ENCODE measurements around the gene SLC6A18.
"Not testable (repeated sequence)": the region's sequence is repeated elsewhere in the genome, so short reads cannot be mapped to it uniquely, and the experiment has no call there.

Gene SLC6A18

DNA sequence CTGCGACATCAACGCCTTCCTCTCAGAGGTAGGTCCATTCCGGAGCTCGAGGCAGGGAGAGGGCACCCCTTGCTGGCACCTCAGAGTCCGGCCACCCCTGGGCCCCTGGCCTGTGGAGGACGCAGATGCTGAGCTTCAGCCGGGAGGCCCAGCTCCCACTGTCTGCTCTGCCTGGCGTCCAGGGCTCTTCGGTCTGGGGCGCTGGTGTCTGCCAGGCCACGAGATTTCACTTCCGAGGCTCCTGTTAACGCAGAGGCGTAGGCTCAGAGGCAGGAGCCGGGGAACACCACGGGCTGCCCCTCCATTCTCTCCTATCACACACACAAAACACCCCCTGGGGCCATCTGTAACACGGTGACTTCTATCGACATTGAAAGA lies 8.3 kb upstream of the SLC6A18 start:
- no peak for DNase-seq

DNA sequence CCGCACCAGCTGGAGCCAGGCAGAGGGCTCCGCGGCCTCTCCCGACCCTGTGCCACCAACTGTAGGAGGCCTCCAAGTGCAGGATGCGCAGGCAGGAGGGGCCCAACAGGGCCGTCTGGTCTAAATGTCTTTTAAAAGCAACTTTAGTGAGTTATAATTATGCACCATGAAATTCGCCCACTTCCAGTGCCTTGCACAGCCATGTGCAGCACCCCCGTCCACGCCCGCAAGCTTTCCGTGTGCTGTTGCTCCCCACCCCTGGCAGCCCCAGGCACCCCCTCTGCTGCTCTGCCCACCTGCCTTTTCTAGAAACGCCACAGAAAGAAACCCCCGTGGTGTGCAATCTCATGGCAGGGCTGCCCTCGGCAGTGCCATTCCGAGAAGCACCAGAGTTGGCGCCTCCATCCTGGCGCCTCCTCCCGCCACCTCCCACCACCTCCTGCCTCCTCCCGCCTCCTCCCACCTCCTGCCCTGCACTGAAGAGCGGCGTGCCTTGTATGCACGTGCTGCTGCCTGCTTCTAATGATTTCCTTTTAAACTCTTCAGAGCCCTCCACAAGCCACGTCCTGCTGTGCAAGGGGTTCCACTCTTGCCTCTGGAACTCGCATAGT lies 7.5 kb upstream of the SLC6A18 start:
- peak; percentile 19 for DNase-seq

DNA sequence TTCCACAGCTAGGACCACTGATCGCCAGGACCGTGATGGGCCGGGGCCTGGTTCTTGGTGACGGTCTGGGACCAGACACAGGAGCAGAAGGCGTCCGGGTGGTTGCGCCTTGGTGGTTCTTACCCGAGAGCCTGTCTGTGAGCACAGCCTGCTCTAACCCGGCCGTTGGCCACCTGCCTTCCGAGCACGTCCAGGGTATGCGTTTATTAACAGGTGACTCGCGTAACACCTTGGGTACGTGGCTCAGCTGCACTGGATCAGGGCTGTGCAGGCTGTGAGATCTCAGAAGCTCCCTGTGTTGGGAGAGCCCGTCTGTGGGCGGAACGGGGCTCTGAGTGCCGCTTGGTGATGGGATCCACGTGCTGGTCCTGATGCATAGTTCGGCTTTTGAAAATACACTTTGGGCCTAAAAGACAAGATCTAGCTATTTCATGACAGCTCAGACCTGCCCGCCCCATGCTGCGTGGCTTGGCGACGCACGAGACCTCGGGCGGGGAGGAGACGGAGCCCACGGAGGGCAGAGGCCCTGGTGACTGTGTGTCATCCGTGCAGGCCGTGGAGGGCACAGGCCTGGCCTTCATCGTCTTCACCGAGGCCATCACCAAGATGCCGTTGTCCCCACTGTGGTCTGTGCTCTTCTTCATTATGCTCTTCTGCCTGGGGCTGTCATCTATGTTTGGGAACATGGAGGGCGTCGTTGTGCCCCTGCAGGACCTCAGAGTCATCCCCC lies 6.7 kb upstream of the SLC6A18 start:
- DNase-seq: no peak

DNA sequence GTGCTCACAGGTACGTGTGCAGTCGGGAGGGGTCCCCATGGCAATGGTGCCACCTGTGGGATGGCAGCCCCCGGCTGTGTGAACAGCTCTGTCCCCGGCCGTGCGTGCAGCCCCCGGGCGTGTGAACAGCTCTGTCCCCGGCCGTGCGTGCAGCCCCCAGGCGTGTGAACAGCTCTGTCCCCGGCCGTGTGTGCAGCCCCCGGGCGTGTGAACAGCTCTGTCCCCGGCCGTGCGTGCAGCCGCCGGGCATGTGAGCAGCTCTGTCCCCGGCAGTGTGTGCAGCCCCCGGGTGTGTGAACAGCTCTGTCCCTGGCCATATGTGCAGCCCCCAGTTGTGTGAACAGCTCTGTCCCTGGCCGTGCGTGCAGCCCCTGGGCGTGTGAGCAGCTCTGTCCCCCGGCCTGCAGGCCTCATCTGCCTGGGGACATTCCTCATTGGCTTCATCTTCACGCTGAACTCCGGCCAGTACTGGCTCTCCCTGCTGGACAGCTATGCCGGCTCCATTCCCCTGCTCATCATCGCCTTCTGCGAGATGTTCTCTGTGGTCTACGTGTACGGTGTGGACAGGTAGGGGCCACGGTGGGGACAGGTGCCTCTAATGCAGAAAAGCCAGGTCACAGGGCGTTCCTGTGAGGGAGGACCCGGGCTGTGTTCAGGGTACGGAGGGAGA lies 5.9 kb upstream of the SLC6A18 start:
- no peak for DNase-seq

DNA sequence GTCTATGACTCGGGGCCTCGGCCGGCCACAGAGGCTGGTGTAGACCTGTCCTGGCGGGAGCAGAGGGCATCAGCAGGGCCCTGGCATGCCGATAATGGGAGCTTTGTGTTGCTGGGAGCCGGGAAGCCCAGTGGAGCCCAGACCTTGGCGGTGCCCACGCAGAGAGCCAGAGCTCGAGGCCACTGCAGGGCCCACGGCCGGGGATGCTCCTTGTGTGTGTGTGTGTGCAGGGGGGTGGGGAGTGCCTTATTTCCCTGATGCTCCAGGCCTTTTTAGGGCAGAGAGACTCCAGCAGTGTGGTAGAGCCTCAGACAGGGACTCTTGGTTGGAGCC lies 5.4 kb upstream of the SLC6A18 start:
- no peak for DNase-seq

DNA sequence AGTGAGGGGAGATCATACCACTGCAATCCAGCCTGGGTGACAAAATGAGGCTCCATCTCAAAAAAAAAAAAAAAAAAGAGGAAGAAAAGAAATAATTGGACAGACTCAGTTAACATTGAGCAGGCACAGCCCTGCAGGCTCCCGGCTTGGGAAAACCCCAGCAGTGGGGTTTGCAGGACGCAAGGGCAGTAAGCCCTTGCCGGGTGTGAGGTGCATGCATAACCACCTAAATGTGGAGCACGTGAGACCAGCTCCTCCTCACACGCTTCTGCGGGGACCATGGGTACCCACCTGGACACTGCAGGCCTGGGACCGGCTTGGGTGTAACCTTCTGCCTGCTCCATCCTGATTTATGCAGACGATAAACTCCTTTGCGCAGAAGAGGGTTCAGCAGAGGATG lies 4.8 kb upstream of the SLC6A18 start:
- DNase-seq: no peak

DNA sequence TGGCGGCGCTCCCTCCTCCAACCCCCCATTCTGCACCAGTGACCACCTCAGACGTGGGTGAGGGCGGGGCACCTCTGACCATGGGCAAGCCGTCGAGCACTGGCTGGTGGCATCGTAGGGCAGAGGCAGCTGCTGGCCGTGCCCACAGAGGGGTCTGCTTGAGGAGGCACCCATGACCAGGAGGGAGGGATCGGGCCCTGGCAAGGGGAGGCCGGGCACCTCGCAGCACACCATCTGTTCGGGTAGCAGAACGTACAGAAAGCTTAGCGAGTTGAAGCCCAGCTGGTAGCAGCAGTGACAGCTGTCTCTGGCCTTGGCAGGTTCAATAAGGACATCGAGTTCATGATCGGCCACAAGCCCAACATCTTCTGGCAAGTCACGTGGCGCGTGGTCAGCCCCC lies 4.3 kb upstream of the SLC6A18 start:
- no peak for DNase-seq

DNA sequence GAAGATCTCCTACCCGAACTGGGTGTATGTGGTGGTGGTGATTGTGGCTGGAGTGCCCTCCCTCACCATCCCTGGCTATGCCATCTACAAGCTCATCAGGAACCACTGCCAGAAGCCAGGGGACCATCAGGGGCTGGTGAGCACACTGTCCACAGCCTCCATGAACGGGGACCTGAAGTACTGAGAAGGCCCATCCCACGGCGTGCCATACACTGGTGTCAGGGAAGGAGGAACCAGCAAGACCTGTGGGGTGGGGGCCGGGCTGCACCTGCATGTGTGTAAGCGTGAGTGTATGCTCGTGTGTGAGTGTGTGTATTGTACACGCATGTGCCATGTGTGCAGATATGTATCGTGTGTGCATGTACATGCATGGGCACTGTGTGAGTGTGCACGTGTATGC lies 3.5 kb upstream of the SLC6A18 start:
- DNase-seq: no peak

DNA sequence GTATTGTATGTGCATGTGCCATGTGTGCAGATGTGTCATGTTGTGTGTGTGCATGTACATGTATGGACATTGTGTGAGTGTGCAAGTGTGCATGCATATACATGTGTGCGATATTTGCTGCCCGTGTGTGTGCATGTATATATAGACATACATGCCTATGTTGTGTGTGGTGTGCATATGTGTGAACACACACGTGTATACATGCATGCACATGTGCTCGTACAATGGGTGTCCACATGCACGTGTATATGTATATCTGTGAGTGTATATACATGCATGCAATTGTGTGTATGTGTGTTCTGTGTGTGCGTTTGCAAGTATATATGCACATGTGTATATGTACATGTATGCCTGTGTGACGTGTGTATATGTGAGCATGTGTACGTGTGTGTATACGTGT lies 3.0 kb upstream of the SLC6A18 start:
- no peak for DNase-seq

DNA sequence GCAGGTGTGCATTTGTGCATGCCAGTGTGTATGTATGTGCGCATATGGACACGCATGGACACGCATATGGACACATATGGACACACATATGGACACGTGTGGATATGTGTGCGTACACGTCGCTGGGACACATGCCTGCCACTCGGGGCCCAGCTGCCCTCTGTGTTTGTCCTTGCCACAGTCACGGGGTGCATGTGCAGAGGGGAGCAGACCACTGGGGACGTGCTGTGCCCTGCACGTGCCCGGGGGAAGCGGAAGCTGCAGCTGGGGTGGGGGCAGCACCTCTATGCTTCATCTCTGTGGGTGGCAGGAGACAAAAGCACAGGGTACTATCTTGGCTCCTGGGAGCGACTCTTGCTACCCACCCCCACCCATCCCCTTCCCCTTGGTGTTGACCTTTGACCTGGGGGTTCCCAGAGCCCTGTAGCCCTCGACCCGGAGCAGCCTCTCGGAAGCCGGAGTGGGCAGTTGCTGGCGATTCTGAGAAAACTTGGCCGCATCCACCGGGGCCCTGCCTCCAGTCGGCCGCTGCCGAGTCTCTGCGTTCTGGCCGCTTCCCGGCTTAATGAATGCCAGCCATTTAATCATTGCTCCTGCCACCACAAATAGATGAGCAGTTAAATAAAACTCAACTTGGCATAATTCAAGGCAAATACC lies 2.4 kb upstream of the SLC6A18 start:
- DNase-seq: no peak

DNA sequence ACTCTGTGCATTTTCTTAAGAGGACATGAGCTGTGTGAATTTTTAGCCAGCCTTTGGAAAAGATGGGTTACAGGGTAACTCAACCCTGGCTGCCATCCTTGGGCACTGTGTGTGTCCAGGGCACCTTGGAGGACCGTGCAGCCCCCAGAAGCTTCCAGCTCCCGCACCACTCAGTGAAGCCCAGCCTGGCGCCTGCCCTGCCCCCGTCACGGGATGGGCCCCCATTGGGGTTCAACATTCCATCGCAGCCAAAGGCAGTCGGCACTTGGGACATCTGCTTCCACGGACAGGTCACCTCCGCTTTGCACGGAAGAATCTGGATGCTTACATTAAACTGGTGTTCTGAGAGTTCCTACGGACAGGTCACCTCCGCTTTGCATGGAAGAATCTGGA lies 1.9 kb upstream of the SLC6A18 start:
- DNase-seq: no peak

DNA sequence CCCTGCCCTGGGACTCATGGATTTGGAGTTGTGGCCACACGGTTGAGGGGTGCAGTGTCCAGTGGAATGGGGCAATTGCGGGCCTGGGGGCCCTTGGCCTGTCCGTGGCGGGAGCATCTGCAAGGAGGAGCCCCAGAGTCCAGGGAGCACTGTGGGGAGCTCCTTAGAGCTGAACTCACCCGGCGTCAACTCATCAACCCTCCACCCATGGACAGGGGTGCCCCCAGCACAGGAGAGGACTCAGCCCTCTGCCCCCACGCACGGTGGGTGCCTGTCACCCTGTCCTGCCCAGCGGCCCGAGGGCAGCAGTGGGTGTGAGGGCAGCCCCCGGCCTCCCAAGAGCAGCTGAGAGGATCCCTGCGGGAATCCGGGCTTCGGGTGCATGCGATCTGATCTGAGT lies 550 bp upstream of the SLC6A18 start:
- DNase-seq: no peak

DNA sequence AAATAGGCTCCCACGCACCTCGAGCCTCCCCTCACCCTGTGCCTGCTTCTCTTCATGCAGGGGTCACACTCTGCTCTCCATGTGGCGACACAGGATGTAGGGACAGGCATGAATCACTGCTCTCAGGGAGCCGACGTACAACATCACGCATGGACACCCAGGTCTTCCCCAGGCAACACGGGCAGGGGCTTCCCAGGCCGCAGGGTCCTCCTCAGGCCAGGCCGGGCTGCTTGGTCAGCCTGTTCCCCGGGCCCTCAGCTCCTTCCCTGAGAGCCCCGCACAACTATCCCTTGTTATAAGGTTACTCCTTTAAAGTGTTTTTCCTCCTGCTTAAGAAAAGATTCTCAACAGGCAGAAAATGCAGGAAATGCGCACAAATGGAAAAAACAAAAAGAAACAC lies 1.1 kb downstream of the SLC6A18 start:
- DNase-seq: no peak

DNA sequence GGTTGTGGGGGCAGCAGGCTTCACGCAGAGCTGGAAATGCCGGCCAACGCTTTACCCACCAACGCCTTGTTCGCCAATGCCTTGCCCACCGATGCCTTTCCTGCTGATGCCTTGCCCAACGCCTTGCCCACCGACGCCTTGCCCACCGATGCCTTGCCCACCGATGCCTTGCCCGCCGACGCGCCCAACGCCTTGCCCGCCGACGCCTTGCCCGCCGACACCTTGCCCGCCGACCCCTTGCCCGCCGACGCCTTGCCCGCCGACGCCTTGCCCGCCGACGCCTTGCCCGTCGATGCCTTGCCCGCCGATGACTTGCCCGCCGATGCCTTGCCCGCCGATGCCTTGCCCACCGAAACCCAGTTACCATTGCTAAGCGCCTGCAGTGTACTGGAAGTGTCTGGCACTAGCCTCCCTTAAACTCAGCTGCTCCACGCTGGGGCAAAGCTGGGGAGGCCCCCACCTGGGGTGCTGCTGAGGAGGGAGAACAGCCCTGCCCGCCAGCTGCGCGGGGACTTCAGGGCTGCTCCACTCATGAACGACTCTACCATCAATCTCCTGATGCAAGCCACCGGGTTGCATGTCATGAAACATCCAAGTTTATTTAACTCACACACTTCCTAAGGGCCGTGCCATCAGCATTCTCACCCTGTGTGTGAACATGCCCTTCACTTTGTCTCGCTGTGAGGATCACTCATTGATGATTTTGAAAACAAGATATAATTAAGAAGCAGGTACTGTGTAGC lies 1.8 kb downstream of the SLC6A18 start:
- no peak for DNase-seq

DNA sequence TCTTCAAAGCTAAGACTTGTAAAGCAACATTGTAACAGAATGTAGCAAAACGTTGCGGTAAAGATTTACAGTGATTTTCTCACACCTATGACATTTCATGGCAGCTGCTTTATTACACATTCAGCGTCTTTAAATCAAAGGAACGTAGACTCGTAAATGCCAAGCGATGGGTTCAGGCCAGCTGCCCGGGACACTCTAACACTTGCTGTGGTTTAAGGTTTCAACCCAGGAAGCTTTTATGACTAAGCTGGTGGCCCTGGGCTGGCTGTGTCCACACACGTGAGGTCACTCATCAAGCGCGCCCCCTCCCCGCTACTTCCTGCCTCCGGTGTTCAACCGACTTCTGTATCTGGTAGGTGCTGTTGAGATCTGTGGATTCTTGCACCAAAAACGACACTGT lies 2.5 kb downstream of the SLC6A18 start:
- DNase-seq: no peak

DNA sequence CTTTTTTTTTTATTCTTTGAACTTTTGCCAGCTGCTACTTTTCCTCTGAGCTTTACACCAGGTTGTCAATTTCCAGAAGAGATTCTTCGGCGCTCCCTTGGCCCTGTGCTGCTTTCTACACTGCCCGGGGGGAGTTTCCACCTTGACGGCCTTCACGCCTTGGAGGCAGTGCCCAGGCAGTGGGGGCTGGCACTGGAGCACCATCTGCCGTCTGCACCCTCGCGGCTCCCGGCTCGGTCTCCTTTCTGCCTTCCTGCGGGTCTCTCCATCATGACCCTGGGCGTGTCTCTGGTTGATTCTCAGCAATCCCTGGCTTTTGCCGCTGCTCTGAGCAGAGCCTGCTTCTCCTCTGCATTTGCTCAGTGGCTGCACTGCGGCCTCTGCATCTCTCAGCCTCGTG lies 2.9 kb downstream of the SLC6A18 start:
- DNase-seq: no peak

DNA sequence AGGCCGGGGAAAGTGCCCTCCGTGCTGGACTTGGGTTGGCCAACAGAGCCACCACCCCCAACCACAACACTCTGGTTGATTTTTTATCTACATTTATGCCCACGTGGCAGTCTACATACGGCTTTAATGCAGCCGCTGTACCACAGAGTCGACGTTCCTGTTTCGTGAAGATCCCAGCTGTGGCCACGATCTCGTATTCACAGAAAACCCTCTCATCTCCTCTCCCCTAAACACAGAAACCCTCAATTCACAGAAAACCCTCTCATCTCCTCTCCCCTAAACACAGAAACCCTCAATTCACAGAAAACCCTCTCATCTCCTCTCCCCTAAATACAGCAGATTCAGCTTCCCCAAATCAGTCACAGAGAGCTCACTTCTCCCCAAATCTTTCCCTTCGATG lies 3.8 kb downstream of the SLC6A18 start:
- not testable (repeated sequence) for DNase-seq

DNA sequence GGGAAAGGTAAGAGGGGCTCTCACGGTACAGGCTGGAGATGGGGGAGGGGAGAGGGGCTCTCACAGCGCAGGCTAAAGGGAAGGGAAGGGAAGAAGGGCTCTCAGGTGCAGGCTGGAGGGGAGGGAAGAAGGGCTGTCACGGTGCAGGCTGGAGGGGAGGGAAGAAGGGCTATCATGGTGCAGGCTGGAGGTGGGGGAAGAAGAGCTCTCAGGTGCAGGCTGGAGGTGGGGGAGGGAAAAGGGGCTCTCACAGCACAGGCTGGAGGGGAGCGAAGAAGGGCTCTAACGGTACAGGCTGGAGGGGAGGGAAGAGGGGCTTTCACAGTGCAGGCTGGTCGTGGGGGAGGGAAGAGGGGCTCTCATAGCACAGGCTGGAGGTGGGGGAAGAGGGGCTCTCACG lies 4.6 kb downstream of the SLC6A18 start:
- DNase-seq: no peak

DNA sequence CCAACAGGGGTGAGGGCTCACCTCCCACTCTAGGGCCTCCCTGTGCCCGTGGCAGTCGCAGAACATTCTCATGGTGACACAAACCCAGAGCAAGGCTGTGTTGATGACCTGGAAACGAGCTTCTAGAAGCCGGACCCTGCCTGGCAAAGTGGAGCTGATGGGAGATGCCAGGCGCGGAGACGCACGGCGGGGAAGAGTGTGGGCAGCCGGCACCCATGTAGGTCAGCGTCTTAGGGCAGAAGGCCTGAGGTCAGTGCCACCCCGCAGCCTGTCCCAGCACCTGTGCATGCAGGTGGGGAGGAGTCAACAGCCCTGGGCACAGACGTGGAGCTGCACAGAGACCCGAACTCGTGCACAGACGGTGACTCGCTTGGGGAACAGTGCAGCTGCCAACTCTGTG lies 5.4 kb downstream of the SLC6A18 start:
- no peak for DNase-seq

DNA sequence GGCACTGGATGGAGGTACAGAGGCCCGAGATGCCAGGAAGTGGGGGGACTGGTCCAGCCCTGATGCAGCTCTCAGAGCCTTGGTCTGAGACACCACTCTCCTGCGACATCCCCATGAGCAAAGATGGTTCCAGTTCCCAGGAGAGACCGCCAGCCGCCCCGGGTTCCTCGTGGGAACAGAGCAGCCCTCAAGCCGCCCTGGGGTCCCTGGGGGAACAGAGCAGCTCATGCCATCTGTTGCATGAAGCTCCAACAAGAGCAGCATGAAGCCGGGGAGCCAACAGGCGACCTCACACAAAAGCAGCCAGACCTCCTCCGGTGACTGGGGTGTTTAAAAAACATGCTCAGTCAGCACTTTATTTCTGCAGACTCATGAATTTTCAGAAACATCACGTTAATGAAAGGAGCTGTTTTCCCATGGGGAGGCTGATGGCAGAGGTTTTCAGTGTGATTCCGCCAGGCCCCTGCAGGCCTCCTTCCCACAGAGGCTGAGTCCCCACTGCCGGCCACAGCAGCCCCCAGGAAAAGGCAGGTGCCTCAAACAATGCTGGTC lies 6.2 kb downstream of the SLC6A18 start:
- DNase-seq: no peak

DNA sequence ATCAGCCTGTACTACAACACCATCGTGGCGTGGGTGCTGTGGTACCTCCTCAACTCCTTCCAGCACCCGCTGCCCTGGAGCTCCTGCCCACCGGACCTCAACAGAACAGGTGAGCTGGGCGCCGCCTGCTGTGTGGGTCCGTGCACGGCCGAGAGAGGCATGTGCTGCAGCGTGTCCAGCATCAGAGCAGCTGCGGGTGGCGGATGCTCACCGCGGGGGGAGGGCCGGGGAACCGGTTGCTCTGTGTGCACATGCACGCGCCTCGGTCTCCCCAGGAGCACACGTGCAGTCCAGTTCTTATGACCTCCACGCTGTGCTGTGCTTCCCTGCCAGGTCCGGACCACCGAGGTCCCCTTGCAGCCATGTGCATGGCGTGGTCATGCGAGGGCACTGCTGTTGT lies 7.6 kb downstream of the SLC6A18 start:
- DNase-seq: no peak

DNA sequence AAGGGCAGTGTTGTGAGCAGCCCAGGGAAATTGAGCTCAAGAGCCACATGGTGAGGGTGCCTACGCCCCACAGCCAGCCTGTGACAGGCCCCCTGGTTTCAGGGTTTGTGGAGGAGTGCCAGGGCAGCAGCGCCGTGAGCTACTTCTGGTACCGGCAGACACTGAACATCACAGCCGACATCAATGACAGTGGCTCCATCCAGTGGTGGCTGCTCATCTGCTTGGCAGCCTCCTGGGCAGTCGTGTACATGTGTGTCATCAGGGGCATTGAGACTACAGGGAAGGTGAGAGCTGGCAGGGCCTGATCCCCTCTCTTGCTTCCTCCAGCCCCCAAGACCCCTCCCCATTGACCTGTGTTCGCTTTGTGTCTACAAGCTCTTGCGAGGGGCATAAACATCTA lies 10.2 kb downstream of the SLC6A18 start:
- no peak for DNase-seq

DNA sequence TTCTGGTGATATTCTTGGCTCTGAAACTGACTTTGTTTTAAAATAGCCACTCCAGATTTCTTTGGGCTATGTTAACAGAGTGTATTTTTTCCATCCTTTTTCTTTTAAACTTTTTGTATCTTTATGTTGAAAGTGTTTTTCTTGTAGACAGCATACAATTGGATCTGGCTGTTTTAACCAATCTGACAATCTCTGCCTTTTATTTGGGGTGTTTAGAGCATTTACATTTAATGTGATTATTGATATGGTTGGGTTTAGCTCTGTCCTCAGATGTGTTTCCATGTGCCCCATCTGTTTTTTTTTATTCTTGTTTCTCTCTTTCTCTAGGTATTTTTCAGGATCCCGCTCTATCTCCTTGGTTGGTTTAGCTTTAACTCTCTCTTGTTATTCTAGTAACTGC lies 10.7 kb downstream of the SLC6A18 start:
- no peak for DNase-seq
